WTC11 (cell line): ENCODE results near the gene RGS18. TPM values are rescaled to one million over a fixed set of nuclear protein-coding genes. Genes with fewer than 3 reads are reported as not detected.

ENCODE experiments used
- ATAC-seq: fragments of 200-7000 bp; cut with Tn5 transposase; 2 replicates; pipeline ENCODE4 v1.10.0; 2021; ENCODE audit warnings: mild to moderate bottlenecking, moderate library complexity
- CTCF ChIA-PET: fragments of 300-600 bp; sonication (Branson Sonifier 250); formaldehyde crosslinking; loops from one replicate; lab custom pipeline; 2021; ENCODE audit warnings: antibody characterized with exemption; lab: Charles Lee
- POLR2A ChIA-PET: fragments of 350-600 bp; sonication (Branson Sonifier 250); formaldehyde crosslinking; loops from one replicate; lab custom pipeline; 2021; ENCODE audit warnings: antibody characterized with exemption; lab: Charles Lee
- DNase-seq: peaks from one replicate; pipeline ENCODE4 v3.0.0; 2021; ENCODE audit warnings: low spot score
- H3K27ac Mint-ChIP-seq: 2 replicates; pipeline ENCODE4 v1.8.0; 2021; ENCODE audit warnings: mixed read lengths
- H3K27me3 Mint-ChIP-seq: 2 replicates; pipeline ENCODE4 v1.8.0; 2021; ENCODE audit warnings: low read depth, mild to moderate bottlenecking, moderate library complexity, mixed read lengths
- H3K36me3 Mint-ChIP-seq: 2 replicates; pipeline ENCODE4 v1.8.0; 2021; ENCODE audit warnings: mixed read lengths
- H3K4me1 Mint-ChIP-seq: 2 replicates; pipeline ENCODE4 v1.8.0; 2022; ENCODE audit warnings: mixed read lengths
- H3K4me3 Mint-ChIP-seq: 2 replicates; pipeline ENCODE4 v1.8.0; 2021; ENCODE audit warnings: mild to moderate bottlenecking, moderate library complexity, mixed read lengths
- H3K9me3 Mint-ChIP-seq: 2 replicates; pipeline ENCODE4 v1.8.0; 2021; ENCODE audit warnings: mixed read lengths
- ATF1 ChIP-seq: sonication (generic); formaldehyde crosslinking; IDR thresholded peaks from 2 replicates; pipeline ENCODE4 v1.8.1; 2023; ENCODE audit warnings: mild to moderate bottlenecking, moderate library complexity, missing genetic modification reagents
- ELF4 ChIP-seq: sonication (generic); formaldehyde crosslinking; IDR thresholded peaks from 2 replicates; pipeline ENCODE4 v1.8.1; 2022; ENCODE audit warnings: low read depth, mild to moderate bottlenecking, moderate library complexity, missing genetic modification reagents
- ESRRA ChIP-seq: sonication (generic); formaldehyde crosslinking; IDR thresholded peaks from 2 replicates; pipeline ENCODE4 v1.8.1; 2022; ENCODE audit warnings: mild to moderate bottlenecking, missing genetic modification reagents, borderline replicate concordance
- ETV6 ChIP-seq: sonication (generic); formaldehyde crosslinking; IDR thresholded peaks from 2 replicates; pipeline ENCODE4 v1.8.1; 2022; ENCODE audit warnings: mild to moderate bottlenecking, missing genetic modification reagents
- GABPB1 ChIP-seq: sonication (generic); formaldehyde crosslinking; IDR thresholded peaks from 2 replicates; pipeline ENCODE4 v1.8.1; 2023; ENCODE audit warnings: mild to moderate bottlenecking, missing genetic modification reagents
- HMGA2 ChIP-seq: fragments of 250-450 bp; sonication (Bioruptor Pico); IDR thresholded peaks from 2 replicates; pipeline ENCODE4 v1.4.0; 2021; ENCODE audit warnings: mild to moderate bottlenecking, moderate library complexity
- JAZF1 ChIP-seq: fragments of 250-450 bp; sonication (Bioruptor Pico); IDR thresholded peaks from 2 replicates; pipeline ENCODE4 v1.9.0; 2021; ENCODE audit warnings: moderate library complexity, mild to moderate bottlenecking, inconsistent platforms
- KAT7 ChIP-seq: sonication (generic); formaldehyde crosslinking; IDR thresholded peaks from 2 replicates; pipeline ENCODE4 v1.8.1; 2023; ENCODE audit warnings: missing genetic modification reagents, mild to moderate bottlenecking, borderline replicate concordance
- MXD4 ChIP-seq: fragments of 250-450 bp; sonication (Bioruptor Pico); IDR thresholded peaks from 2 replicates; pipeline ENCODE4 v1.8.0; 2021; ENCODE audit warnings: mild to moderate bottlenecking, moderate library complexity, borderline replicate concordance
- MYBL2 ChIP-seq: sonication (generic); formaldehyde crosslinking; IDR thresholded peaks from 2 replicates; pipeline ENCODE4 v1.8.1; 2023; ENCODE audit warnings: mild to moderate bottlenecking, moderate library complexity, missing genetic modification reagents
- NFYB ChIP-seq: sonication (generic); formaldehyde crosslinking; conservative IDR thresholded peaks from 2 replicates; pipeline ENCODE4 v1.8.0; 2022; ENCODE audit warnings: low read depth, missing genetic modification reagents
- NR2C2 ChIP-seq: sonication (generic); formaldehyde crosslinking; IDR thresholded peaks from 2 replicates; pipeline ENCODE4 v1.8.0; 2022; ENCODE audit warnings: mild to moderate bottlenecking, missing genetic modification reagents
- TCF7 ChIP-seq: sonication (generic); formaldehyde crosslinking; IDR thresholded peaks from 2 replicates; pipeline ENCODE4 v1.8.0; 2022; ENCODE audit warnings: mild to moderate bottlenecking, low read depth, missing genetic modification reagents, moderate library complexity
- TP53 ChIP-seq: sonication (generic); formaldehyde crosslinking; IDR thresholded peaks from 2 replicates; pipeline ENCODE4 v1.8.1; 2023; ENCODE audit warnings: mild to moderate bottlenecking, missing genetic modification reagents
- ZNF232 ChIP-seq: sonication (generic); formaldehyde crosslinking; IDR thresholded peaks from 2 replicates; pipeline ENCODE4 v1.8.0; 2022; ENCODE audit warnings: mild to moderate bottlenecking, missing genetic modification reagents
- ZNF396 ChIP-seq: fragments of 250-450 bp; sonication (Bioruptor Pico); IDR thresholded peaks from 2 replicates; pipeline ENCODE4 v1.8.0; 2021; ENCODE audit warnings: mild to moderate bottlenecking, moderate library complexity, borderline replicate concordance
- total RNA-seq: library from RNA; stranded (reverse); gene quantifications from 3 replicates; pipeline ENCODE4 v1.2.3, GENCODE V29; 2021
- TF ChIP-seq, protein P1 (sequence below): fragments of 250-450 bp; sonication (Bioruptor Pico); IDR thresholded peaks from 2 replicates; pipeline ENCODE4 v1.9.0; 2021; ENCODE audit warnings: moderate library complexity, mild to moderate bottlenecking, inconsistent platforms, borderline replicate concordance
- TF ChIP-seq, protein P2 (sequence below): sonication (generic); formaldehyde crosslinking; conservative IDR thresholded peaks from 2 replicates; pipeline ENCODE4 v1.8.1; 2022; ENCODE audit warnings: mild to moderate bottlenecking, missing genetic modification reagents
- TF ChIP-seq, protein P3 (sequence below): fragments of 250-450 bp; sonication (Bioruptor Pico); IDR thresholded peaks from 2 replicates; pipeline ENCODE4 v1.9.0; 2021; ENCODE audit warnings: mild to moderate bottlenecking
- TF ChIP-seq, protein P4 (sequence below): sonication (generic); formaldehyde crosslinking; IDR thresholded peaks from 2 replicates; pipeline ENCODE4 v1.8.1; 2022; ENCODE audit warnings: mild to moderate bottlenecking, missing genetic modification reagents, moderate library complexity, borderline replicate concordance
- TF ChIP-seq, protein P5 (sequence below): sonication (generic); formaldehyde crosslinking; IDR thresholded peaks from 2 replicates; pipeline ENCODE4 v1.8.0; 2023; ENCODE audit warnings: missing genetic modification reagents
- TF ChIP-seq, protein P6 (sequence below): sonication (generic); formaldehyde crosslinking; conservative IDR thresholded peaks from 2 replicates; pipeline ENCODE4 v1.8.1; 2023; ENCODE audit warnings: mild to moderate bottlenecking, low read depth, missing genetic modification reagents, moderate library complexity

The RGS18 gene
- total RNA-seq, 1 experiment from 2014 or later, result not detected

DNA sequence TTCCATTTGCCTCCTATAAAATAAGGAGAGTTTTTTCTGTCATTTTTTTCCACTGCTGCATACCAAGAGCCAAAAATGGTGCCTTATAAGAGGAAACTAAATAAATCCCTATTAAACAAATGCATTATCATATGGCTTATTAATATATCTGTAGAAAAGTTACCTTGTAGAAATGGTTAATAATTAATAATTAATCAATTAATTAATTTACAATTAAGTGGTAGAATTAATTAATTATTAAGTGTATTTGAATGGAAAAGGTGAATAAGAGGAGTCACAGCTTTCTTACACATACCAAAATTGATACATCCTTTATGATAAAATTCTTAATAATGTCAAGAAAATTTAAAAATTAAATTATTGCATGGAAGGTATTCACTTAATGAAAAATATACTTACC, 35.6 kb upstream of the RGS18 start:
- no peak overlapping the region for H3K27ac Mint-ChIP-seq
- no peak for DNase-seq
- POLR2A ChIA-PET, result no interaction called here
- H3K9me3 Mint-ChIP-seq, result peaks cover 18% of the 10 kb centered on the region
- TF ChIP-seq GABPB1 (no peak), HMGA2 (CRISPR knock-in tag) (peak; percentile 35; the same call in 1 of the 2 replicates)
- TF ChIP-seq, all 79 proteins: peak for 1
- Mint-ChIP-seq H3K27me3 (no peaks in the 10 kb centered on the region), H3K4me1 (peaks cover 47% of the 10 kb centered on the region), H3K36me3 (peaks cover 10% of the 10 kb centered on the region), H3K4me3 (no peak overlapping the region)
- CTCF ChIA-PET, result no interaction called here
- ATAC-seq, result no peak

DNA sequence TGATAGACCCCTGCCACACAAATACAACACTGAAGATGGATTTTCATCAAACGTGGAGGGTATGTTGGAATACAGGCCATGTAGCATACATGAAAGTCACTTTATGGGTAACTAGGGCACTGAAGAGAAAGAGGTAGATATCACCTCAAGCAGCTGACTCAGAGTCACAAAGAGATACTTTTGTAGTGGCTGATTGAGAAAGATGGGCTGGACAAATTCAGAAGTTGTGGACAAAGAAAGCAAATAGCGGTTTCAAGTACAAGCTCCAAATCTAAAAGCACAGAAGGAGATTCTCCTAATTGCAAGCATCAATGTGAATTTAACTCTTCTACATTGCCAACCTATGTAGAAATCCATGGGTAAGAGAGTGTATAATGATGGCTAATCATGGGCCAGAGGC, 35.0 kb upstream of the RGS18 start:
- H3K27ac Mint-ChIP-seq, result no peak overlapping the region
- peaks cover 50% of the 10 kb centered on the region for H3K4me1 Mint-ChIP-seq
- peaks cover 10% of the 10 kb centered on the region for H3K36me3 Mint-ChIP-seq
- no peaks in the 10 kb centered on the region for H3K27me3 Mint-ChIP-seq
- ChIA-PET CTCF (no interaction called here), POLR2A (no interaction called here)
- no peak overlapping the region for H3K4me3 Mint-ChIP-seq
- peaks cover 18% of the 10 kb centered on the region for H3K9me3 Mint-ChIP-seq
- DNase-seq, result no peak
- TF ChIP-seq ATF1 (CRISPR knock-in tag) (no peak), MXD4 (CRISPR knock-in tag) (no peak), TP53 (no peak), NFYB (CRISPR knock-in tag) (no peak), HMGA2 (CRISPR knock-in tag) (no peak)
- TF ChIP-seq, protein P1, sequence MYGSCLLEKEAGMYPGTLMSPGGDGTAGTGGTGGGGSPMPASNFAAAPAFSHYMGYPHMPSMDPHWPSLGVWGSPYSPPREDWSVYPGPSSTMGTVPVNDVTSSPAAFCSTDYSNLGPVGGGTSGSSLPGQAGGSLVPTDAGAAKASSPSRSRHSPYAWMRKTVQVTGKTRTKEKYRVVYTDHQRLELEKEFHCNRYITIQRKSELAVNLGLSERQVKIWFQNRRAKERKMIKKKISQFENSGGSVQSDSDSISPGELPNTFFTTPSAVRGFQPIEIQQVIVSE (CRISPR knock-in tag), result no peak
- ATAC-seq, result no peak

DNA sequence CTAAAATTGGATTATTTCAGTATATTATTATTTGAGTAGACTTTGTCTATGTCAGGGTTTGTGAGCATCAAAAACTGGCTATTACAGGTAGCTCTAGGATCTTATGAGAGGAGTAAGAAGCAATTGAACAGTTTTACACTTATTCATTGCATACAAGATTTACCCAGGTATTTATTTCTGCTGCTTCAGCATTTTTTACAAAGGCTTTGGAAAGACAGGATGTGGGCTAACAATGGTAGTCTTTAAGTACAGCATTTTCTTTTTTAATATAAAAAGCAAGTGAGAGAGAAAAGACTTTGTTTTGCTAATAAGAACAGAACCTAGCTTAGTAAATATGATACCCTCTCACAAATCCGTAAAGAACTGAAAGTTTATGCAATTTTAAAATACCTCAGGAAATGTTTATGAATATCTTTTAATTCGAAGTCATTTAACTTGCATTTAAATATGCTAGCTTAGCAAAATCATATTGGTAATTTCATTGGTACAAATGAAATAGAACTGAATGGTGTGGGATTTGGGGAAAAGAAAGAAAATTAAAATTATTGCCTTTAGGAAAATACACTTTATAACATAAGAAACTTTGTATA, 32.1 kb upstream of the RGS18 start:
- Mint-ChIP-seq H3K9me3 (peaks cover 13% of the 10 kb centered on the region), H3K27ac (peak overlapping the region; percentile 83), H3K4me3 (peak overlapping the region; percentile 18; the same call in 1 of the 2 replicates), H3K36me3 (peaks cover 8% of the 10 kb centered on the region), H3K27me3 (no peaks in the 10 kb centered on the region), H3K4me1 (peaks cover 40% of the 10 kb centered on the region)
- CTCF ChIA-PET, result no interaction called here
- TF ChIP-seq TCF7 (no peak), MYBL2 (CRISPR knock-in tag) (no peak), ELF4 (CRISPR knock-in tag) (no peak), NR2C2 (CRISPR knock-in tag) (no peak), NFYB (CRISPR knock-in tag) (no peak), ESRRA (no peak)
- TF ChIP-seq, protein P2, sequence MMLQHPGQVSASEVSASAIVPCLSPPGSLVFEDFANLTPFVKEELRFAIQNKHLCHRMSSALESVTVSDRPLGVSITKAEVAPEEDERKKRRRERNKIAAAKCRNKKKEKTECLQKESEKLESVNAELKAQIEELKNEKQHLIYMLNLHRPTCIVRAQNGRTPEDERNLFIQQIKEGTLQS, result no peak
- no peak for DNase-seq
- POLR2A ChIA-PET, result no interaction called here
- ATAC-seq, result no peak

DNA sequence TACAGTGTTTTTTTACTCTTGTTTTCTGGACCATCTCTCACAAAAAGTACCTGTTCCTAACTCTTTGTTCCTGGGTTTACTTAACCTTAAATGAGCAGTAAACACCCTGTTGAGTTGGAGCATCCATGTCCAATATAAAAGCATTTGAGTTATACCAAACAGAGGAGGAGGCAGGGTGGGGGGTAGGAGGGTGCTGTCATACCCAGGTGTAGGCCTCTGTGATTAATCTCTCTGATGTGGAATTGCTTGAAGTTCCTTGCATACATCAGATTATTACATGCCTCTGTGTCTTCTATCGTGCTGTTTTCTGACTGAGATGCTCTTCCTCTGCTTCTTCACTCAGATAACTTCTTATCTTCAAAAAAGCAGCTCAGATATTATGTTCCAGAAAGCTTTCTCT, 28.1 kb upstream of the RGS18 start:
- no peaks in the 10 kb centered on the region for H3K27me3 Mint-ChIP-seq
- TF ChIP-seq KAT7 (CRISPR knock-in tag) (no peak), JAZF1 (CRISPR knock-in tag) (no peak), ZNF232 (CRISPR knock-in tag) (no peak), ETV6 (no peak), ZNF396 (CRISPR knock-in tag) (no peak)
- TF ChIP-seq, protein P3, sequence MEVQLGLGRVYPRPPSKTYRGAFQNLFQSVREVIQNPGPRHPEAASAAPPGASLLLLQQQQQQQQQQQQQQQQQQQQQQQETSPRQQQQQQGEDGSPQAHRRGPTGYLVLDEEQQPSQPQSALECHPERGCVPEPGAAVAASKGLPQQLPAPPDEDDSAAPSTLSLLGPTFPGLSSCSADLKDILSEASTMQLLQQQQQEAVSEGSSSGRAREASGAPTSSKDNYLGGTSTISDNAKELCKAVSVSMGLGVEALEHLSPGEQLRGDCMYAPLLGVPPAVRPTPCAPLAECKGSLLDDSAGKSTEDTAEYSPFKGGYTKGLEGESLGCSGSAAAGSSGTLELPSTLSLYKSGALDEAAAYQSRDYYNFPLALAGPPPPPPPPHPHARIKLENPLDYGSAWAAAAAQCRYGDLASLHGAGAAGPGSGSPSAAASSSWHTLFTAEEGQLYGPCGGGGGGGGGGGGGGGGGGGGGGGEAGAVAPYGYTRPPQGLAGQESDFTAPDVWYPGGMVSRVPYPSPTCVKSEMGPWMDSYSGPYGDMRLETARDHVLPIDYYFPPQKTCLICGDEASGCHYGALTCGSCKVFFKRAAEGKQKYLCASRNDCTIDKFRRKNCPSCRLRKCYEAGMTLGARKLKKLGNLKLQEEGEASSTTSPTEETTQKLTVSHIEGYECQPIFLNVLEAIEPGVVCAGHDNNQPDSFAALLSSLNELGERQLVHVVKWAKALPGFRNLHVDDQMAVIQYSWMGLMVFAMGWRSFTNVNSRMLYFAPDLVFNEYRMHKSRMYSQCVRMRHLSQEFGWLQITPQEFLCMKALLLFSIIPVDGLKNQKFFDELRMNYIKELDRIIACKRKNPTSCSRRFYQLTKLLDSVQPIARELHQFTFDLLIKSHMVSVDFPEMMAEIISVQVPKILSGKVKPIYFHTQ (CRISPR knock-in tag), result no peak
- TF ChIP-seq, protein P4, sequence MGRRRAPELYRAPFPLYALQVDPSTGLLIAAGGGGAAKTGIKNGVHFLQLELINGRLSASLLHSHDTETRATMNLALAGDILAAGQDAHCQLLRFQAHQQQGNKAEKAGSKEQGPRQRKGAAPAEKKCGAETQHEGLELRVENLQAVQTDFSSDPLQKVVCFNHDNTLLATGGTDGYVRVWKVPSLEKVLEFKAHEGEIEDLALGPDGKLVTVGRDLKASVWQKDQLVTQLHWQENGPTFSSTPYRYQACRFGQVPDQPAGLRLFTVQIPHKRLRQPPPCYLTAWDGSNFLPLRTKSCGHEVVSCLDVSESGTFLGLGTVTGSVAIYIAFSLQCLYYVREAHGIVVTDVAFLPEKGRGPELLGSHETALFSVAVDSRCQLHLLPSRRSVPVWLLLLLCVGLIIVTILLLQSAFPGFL (CRISPR knock-in tag), result no peak
- TF ChIP-seq, protein P5, sequence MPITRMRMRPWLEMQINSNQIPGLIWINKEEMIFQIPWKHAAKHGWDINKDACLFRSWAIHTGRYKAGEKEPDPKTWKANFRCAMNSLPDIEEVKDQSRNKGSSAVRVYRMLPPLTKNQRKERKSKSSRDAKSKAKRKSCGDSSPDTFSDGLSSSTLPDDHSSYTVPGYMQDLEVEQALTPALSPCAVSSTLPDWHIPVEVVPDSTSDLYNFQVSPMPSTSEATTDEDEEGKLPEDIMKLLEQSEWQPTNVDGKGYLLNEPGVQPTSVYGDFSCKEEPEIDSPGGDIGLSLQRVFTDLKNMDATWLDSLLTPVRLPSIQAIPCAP (CRISPR knock-in tag), result no peak
- TF ChIP-seq, protein P6, sequence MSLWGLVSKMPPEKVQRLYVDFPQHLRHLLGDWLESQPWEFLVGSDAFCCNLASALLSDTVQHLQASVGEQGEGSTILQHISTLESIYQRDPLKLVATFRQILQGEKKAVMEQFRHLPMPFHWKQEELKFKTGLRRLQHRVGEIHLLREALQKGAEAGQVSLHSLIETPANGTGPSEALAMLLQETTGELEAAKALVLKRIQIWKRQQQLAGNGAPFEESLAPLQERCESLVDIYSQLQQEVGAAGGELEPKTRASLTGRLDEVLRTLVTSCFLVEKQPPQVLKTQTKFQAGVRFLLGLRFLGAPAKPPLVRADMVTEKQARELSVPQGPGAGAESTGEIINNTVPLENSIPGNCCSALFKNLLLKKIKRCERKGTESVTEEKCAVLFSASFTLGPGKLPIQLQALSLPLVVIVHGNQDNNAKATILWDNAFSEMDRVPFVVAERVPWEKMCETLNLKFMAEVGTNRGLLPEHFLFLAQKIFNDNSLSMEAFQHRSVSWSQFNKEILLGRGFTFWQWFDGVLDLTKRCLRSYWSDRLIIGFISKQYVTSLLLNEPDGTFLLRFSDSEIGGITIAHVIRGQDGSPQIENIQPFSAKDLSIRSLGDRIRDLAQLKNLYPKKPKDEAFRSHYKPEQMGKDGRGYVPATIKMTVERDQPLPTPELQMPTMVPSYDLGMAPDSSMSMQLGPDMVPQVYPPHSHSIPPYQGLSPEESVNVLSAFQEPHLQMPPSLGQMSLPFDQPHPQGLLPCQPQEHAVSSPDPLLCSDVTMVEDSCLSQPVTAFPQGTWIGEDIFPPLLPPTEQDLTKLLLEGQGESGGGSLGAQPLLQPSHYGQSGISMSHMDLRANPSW, result no peak

More for the DNA sequence above, 28.1 kb upstream of the RGS18 start:
- POLR2A ChIA-PET, result no interaction called here
- CTCF ChIA-PET, result no interaction called here
- ATAC-seq (no peak), DNase-seq (no peak)
- peaks cover 28% of the 10 kb centered on the region for H3K4me1 Mint-ChIP-seq
- peaks cover 8% of the 10 kb centered on the region for H3K36me3 Mint-ChIP-seq
- no peak overlapping the region for H3K27ac Mint-ChIP-seq
- peaks cover 5% of the 10 kb centered on the region for H3K9me3 Mint-ChIP-seq
- no peak overlapping the region for H3K4me3 Mint-ChIP-seq
